ENCODE data around the gene TAF4. TPM values are rescaled to one million over a fixed set of nuclear protein-coding genes. Genes with fewer than 3 reads are reported as not detected.

Gene TAF4
- total RNA-seq, 1 donor from 2014 or later, result 166 TPM

- no peak overlapping the region for H3K27ac ChIP-seq
- no peak for DNase-seq (ENCODE audit: low spot score in 2 of 2)
- peaks cover 49 to 75% of the 10 kb centered on the region in 2 donors for H3K36me3 ChIP-seq
Observed at GRCh38 chr20:62009322-62009721, 56.4 kb downstream of the TAF4 start.

GRCh38 chr20:62008643-62009183 is 57.0 kb downstream of the TAF4 start:
- no peaks in the 10 kb centered on the region for H3K9me3 ChIP-seq
- no peak overlapping the region for H3K27ac ChIP-seq
- no peak for TF ChIP-seq CTCF (IDR thresholded peaks at IDR 0.05)
- H3K27me3 ChIP-seq, result no peaks in the 10 kb centered on the region
- H3K4me1 ChIP-seq, result no peaks in the 10 kb centered on the region
- intact Hi-C loops (cut with DNase I), result no loop called here
- H3K4me3 ChIP-seq, result no peak overlapping the region
- no peak for DNase-seq (ENCODE audit: low spot score in 2 of 2)
- peaks cover 53 to 79% of the 10 kb centered on the region in 2 donors for H3K36me3 ChIP-seq

More at GRCh38 chr20:62009322-62009721, 56.4 kb downstream of the TAF4 start:
- H3K27me3 ChIP-seq, result no peaks in the 10 kb centered on the region
- TF ChIP-seq CTCF (IDR thresholded peaks at IDR 0.05), result no peak
- H3K9me3 ChIP-seq, result no peaks in the 10 kb centered on the region
- H3K4me3 ChIP-seq, result no peak overlapping the region
- intact Hi-C loops (cut with DNase I), result no loop called here
- H3K4me1 ChIP-seq, result no peaks in the 10 kb centered on the region

GRCh38 chr20:62007127-62007647 is 58.5 kb downstream of the TAF4 start:
- H3K9me3 ChIP-seq, result no peaks in the 10 kb centered on the region
- no peak for TF ChIP-seq CTCF (IDR thresholded peaks at IDR 0.05)
- H3K27ac ChIP-seq, result no peak overlapping the region
- intact Hi-C loops (cut with DNase I), result no loop called here
- H3K36me3 ChIP-seq, result peaks cover 61 to 80% of the 10 kb centered on the region in 2 donors
- no peaks in the 10 kb centered on the region for H3K27me3 ChIP-seq
- H3K4me1 ChIP-seq, result no peaks in the 10 kb centered on the region
- H3K4me3 ChIP-seq, result no peak overlapping the region
- DNase-seq (ENCODE audit: low spot score in 2 of 2), result no peak

GRCh38 chr20:62006482-62006881 is 59.2 kb downstream of the TAF4 start:
- DNase-seq (ENCODE audit: low spot score in 2 of 2), result no peak
- H3K36me3 ChIP-seq, result peaks cover 67 to 80% of the 10 kb centered on the region in 2 donors
- H3K27me3 ChIP-seq, result no peaks in the 10 kb centered on the region

GRCh38 chr20:62004614-62005013 is 61.1 kb downstream of the TAF4 start:
- no peak overlapping the region for H3K4me3 ChIP-seq
- H3K9me3 ChIP-seq, result no peaks in the 10 kb centered on the region
- no peaks in the 10 kb centered on the region for H3K27me3 ChIP-seq
- H3K36me3 ChIP-seq, result peaks cover 82 to 94% of the 10 kb centered on the region in 2 donors
- DNase-seq (ENCODE audit: low spot score in 2 of 2), result no peak
- no peaks in the 10 kb centered on the region for H3K4me1 ChIP-seq
- no peak for TF ChIP-seq CTCF (IDR thresholded peaks at IDR 0.05)
- intact Hi-C loops (cut with DNase I), result no loop called here
- H3K27ac ChIP-seq, result no peak overlapping the region

More at GRCh38 chr20:62006482-62006881, 59.2 kb downstream of the TAF4 start:
- no peak overlapping the region for H3K4me3 ChIP-seq
- no peaks in the 10 kb centered on the region for H3K4me1 ChIP-seq
- H3K9me3 ChIP-seq, result no peaks in the 10 kb centered on the region
- no peak for TF ChIP-seq CTCF (IDR thresholded peaks at IDR 0.05)
- no peak overlapping the region for H3K27ac ChIP-seq
- intact Hi-C loops (cut with DNase I), result no loop called here

Data from ascending aorta (tissue), 2 donors.